Adrenal gland (tissue), 5 donors: ENCODE results near the gene PTCHD4.

ENCODE experiments used
- CTCF ChIP-seq, 6 experiments: fragments of 450-650 bp in 4 of 6; fragments of 200-600 bp in 2 of 6; sonication (generic) in 1 of 6; IDR thresholded peaks; 1 replicate in 5 of 6; 2 replicates in 1 of 6; pipeline versions ENCODE4 v1.5.1 to v1.8.0; 2016 to 2021; ENCODE audit warnings: antibody characterized with exemption in 6 of 6, mild to moderate bottlenecking in 2 of 6, moderate library complexity in 1 of 6
- POLR2A ChIP-seq, 2 donors: fragments of 450-650 bp; IDR thresholded peaks; one replicate each; pipeline ENCODE4 v1.6.1; 2017; ENCODE audit warnings: antibody characterized with exemption in 2 of 2, mild to moderate bottlenecking in 2 of 2, moderate library complexity in 1 of 2
- donor health status: DM: no; HTN: no; CAD: no.

- TF ChIP-seq CTCF (IDR thresholded peaks at IDR 0.05), result no peak
- no peak for TF ChIP-seq POLR2A (IDR thresholded peaks at IDR 0.05)
Observed at GRCh38 chr6:48144021-48144420, 33.0 kb upstream of the PTCHD4 start.
